H9 (cell line): ENCODE data around the gene MUTYH. TPM values are rescaled to one million over a fixed set of nuclear protein-coding genes. Genes with fewer than 3 reads are reported as not detected.

Experiments
- DNase-seq: peaks from one replicate; pipeline ENCODE4 v3.0.0-alpha.2; 2017
- H2AFZ ChIP-seq: one replicate; pipeline ENCODE4 v1.6.1; 2013; ENCODE audit warnings: mild to moderate bottlenecking, low read length, control low read depth, moderate library complexity
- H2AK5ac ChIP-seq: 2 replicates; pipeline ENCODE4 v1.6.1; 2013; ENCODE audit warnings: low read length, control low read depth, mixed read lengths; ENCODE audit not compliant: insufficient read length
- H2BK120ac ChIP-seq: one replicate; pipeline ENCODE4 v1.6.1; 2013; ENCODE audit warnings: low read depth, mild to moderate bottlenecking, low read length, control low read depth, inconsistent platforms; ENCODE audit not compliant: poor library complexity, severe bottlenecking
- H2BK12ac ChIP-seq: 2 replicates; pipeline ENCODE4 v1.6.1; 2013; ENCODE audit warnings: low read length, control low read depth, mixed read lengths, low read depth; ENCODE audit not compliant: insufficient read length
- H2BK15ac ChIP-seq: 2 replicates; pipeline ENCODE4 v1.6.1; 2013; ENCODE audit warnings: low read depth, low read length, control low read depth
- H2BK20ac ChIP-seq: one replicate; pipeline ENCODE4 v1.6.1; 2013; ENCODE audit warnings: low read depth, mild to moderate bottlenecking, low read length, control low read depth, inconsistent platforms; ENCODE audit not compliant: poor library complexity, severe bottlenecking
- H2BK5ac ChIP-seq: 2 replicates; pipeline ENCODE4 v1.6.1; 2013; ENCODE audit warnings: low read length, control low read depth, mixed read lengths; ENCODE audit not compliant: insufficient read length
- H3K14ac ChIP-seq: 2 replicates; pipeline ENCODE4 v1.6.1; 2013; ENCODE audit warnings: low read length, control low read depth; ENCODE audit not compliant: insufficient read depth
- H3K18ac ChIP-seq: 2 replicates; pipeline ENCODE4 v1.6.1; 2013; ENCODE audit warnings: low read depth, mild to moderate bottlenecking, mixed read lengths, low read length, control low read depth; ENCODE audit not compliant: insufficient read length
- H3K23ac ChIP-seq: 2 replicates; pipeline ENCODE4 v1.6.1; 2013; ENCODE audit warnings: low read length, control low read depth, mixed read lengths, low read depth; ENCODE audit not compliant: insufficient read length
- H3K23me2 ChIP-seq: 2 replicates; pipeline ENCODE4 v1.6.1; 2013; ENCODE audit warnings: low read depth, mild to moderate bottlenecking, mixed read lengths, low read length, control low read depth; ENCODE audit not compliant: insufficient read length, poor library complexity, severe bottlenecking
- H3K27ac ChIP-seq: 2 replicates; pipeline ENCODE4 v1.5.1; 2013; ENCODE audit warnings: low read length, control low read depth, mixed read lengths, low read depth; ENCODE audit not compliant: insufficient read length
- H3K27me3 ChIP-seq: 2 replicates; pipeline ENCODE4 v1.6.1; 2013; ENCODE audit warnings: low read length, control low read depth, inconsistent platforms; ENCODE audit not compliant: insufficient read depth
- H3K4ac ChIP-seq: 2 replicates; pipeline ENCODE4 v1.6.1; 2013; ENCODE audit warnings: low read depth, mild to moderate bottlenecking, control low read depth, inconsistent platforms, low read length, moderate library complexity
- H3K4me1 ChIP-seq: 2 replicates; pipeline ENCODE4 v1.6.1; 2013; ENCODE audit warnings: low read length, control low read depth, inconsistent platforms; ENCODE audit not compliant: insufficient read depth
- H3K4me2 ChIP-seq: 2 replicates; pipeline ENCODE4 v1.6.1; 2013; ENCODE audit warnings: low read length, control low read depth, mixed read lengths; ENCODE audit not compliant: insufficient read length, insufficient read depth
- H3K56ac ChIP-seq: 2 replicates; pipeline ENCODE4 v1.6.1; 2013; ENCODE audit warnings: low read depth, mild to moderate bottlenecking, mixed read lengths, low read length, control low read depth; ENCODE audit not compliant: insufficient read length
- H3K79me1 ChIP-seq: 2 replicates; pipeline ENCODE4 v1.6.1; 2013; ENCODE audit warnings: low read depth, mild to moderate bottlenecking, moderate library complexity, low read length, control low read depth, inconsistent platforms; ENCODE audit not compliant: insufficient read depth, poor library complexity, severe bottlenecking
- H3K79me2 ChIP-seq: 2 replicates; pipeline ENCODE4 v1.6.1; 2013; ENCODE audit warnings: low read length, control low read depth, inconsistent platforms; ENCODE audit not compliant: insufficient read depth
- H3K9ac ChIP-seq: 2 replicates; pipeline ENCODE4 v1.6.1; 2013; ENCODE audit warnings: low read length, control low read depth, mixed read lengths; ENCODE audit not compliant: insufficient read length; ENCODE audit errors: extremely low read depth
- H3K9me3 ChIP-seq: one replicate; pipeline ENCODE4 v1.6.1; 2013; ENCODE audit warnings: low read depth, low read length, inconsistent platforms; ENCODE audit not compliant: control insufficient read depth
- H3T11ph ChIP-seq: one replicate; pipeline ENCODE4 v1.6.1; 2013; ENCODE audit warnings: mild to moderate bottlenecking, low read length, control low read depth, inconsistent platforms
- H4K20me1 ChIP-seq: one replicate; pipeline ENCODE4 v1.6.1; 2013; ENCODE audit not compliant: control insufficient read depth, insufficient read length, insufficient read depth
- H4K5ac ChIP-seq: 2 replicates; pipeline ENCODE4 v1.6.1; 2013; ENCODE audit warnings: low read depth, mild to moderate bottlenecking, mixed read lengths, low read length, control low read depth; ENCODE audit not compliant: insufficient read length
- H4K8ac ChIP-seq: replicated peaks from 2 replicates; pipeline ENCODE4 v1.6.1; 2013; ENCODE audit warnings: low read length, control low read depth, mixed read lengths, low read depth; ENCODE audit not compliant: insufficient read length
- H4K91ac ChIP-seq: 2 replicates; pipeline ENCODE4 v1.6.1; 2013; ENCODE audit warnings: low read depth, mild to moderate bottlenecking, moderate library complexity, mixed read lengths, low read length, control low read depth; ENCODE audit not compliant: insufficient read length
- H3K27ac Mint-ChIP-seq, 3 experiments: 2 replicates in 2 of 3; 3 replicates in 1 of 3; pipeline ENCODE4 v1.8.0; 2020 to 2021; ENCODE audit warnings: mixed read lengths in 3 of 3, mild to moderate bottlenecking in 1 of 3, moderate library complexity in 1 of 3
- H3K27me3 Mint-ChIP-seq: 2 replicates; pipeline ENCODE4 v1.8.0; 2021; ENCODE audit warnings: low read depth, mild to moderate bottlenecking, moderate library complexity, mixed read lengths
- H3K36me3 Mint-ChIP-seq, 3 experiments: 2 replicates in 2 of 3; 3 replicates in 1 of 3; pipeline ENCODE4 v1.8.0; 2020 to 2021; ENCODE audit warnings: low read depth in 3 of 3, mixed read lengths in 3 of 3; ENCODE audit not compliant: insufficient read depth in 1 of 3
- H3K4me1 Mint-ChIP-seq, 2 experiments: 2 replicates each; pipeline ENCODE4 v1.8.0; 2020; ENCODE audit warnings: mixed read lengths in 2 of 2
- H3K4me3 Mint-ChIP-seq, 2 experiments: 2 replicates in 1 of 2; 3 replicates in 1 of 2; pipeline ENCODE4 v1.8.0; 2020 to 2021; ENCODE audit warnings: mild to moderate bottlenecking in 2 of 2, mixed read lengths in 2 of 2, moderate library complexity in 1 of 2
- H3K9me3 Mint-ChIP-seq, 2 experiments: 2 replicates in 1 of 2; 3 replicates in 1 of 2; pipeline ENCODE4 v1.8.0; 2020; ENCODE audit warnings: mild to moderate bottlenecking in 2 of 2, mixed read lengths in 2 of 2, moderate library complexity in 1 of 2
- WGBS: extraction: QIAGEN DNeasy Blood & Tissue Kit; methylation state at CpG from one replicate; pipeline ENCODE4 v1.1.7; 2013; ENCODE audit warnings: missing lambda C conversion rate, low lambda C conversion rate, mixed read lengths; ENCODE audit not compliant: insufficient read length; ENCODE audit errors: extremely low coverage; 5-methylcytosine and 5-hydroxymethylcytosine counted together
- total RNA-seq: library from RNA; stranded (reverse); gene quantifications from 2 replicates; pipeline ENCODE4 v1.2.1, GENCODE V29; 2021
- TF ChIP-seq, protein P1 (sequence below): fragments of 200-600 bp; sonication (generic); conservative IDR thresholded peaks from 3 replicates; pipeline ENCODE4 v1.8.0; 2021; ENCODE audit warnings: antibody characterized with exemption, mild to moderate bottlenecking

MUTYH gene
- total RNA-seq, 1 experiment from 2014 or later: 52.6 TPM

DNA sequence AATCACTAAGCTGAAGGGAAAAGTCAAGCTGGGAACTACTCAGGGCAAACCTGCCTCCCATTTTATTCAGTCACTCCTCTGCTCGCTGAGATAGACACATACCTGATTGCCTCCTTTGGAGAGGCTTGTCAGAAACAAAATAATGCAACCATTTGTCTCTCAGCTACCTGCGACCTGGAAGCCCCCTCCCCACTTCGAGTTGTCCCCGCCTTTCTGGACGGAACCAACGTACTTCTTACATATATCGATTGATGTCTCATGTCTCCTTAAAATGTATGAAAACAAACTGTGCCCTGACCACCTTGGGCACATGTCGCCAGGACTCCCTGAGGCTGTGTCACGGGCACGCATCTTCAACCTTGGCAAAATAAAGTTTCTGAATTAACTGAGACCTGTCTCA lies 35.0 kb downstream of the MUTYH start:
- Histone ChIP-seq H3K4me1 (peaks cover 12% of the 10 kb centered on the region), H3K4me2 (no peak overlapping the region), H3K23ac (no peak overlapping the region), H2BK120ac (no peak overlapping the region), H2BK20ac (no peak overlapping the region), H3K14ac (no peak overlapping the region), H3T11ph (no peak overlapping the region), H4K91ac (no peak overlapping the region), H3K79me1 (no peaks in the 10 kb centered on the region), H3K27ac (no peak overlapping the region), H2BK15ac (no peak overlapping the region), H3K9ac (no peak overlapping the region), H3K56ac (no peak overlapping the region), H2BK5ac (no peak overlapping the region), H4K20me1 (no peaks in the 10 kb centered on the region), H3K9me3 (no peaks in the 10 kb centered on the region), H2AFZ (no peak overlapping the region), H3K79me2 (no peaks in the 10 kb centered on the region), H4K5ac (no peak overlapping the region), H3K27me3 (no peaks in the 10 kb centered on the region), H3K4ac (no peak overlapping the region), H2AK5ac (no peak overlapping the region), H4K8ac (no peak overlapping the region), H3K23me2 (peaks cover 9% of the 10 kb centered on the region), H2BK12ac (no peak overlapping the region), H3K18ac (no peak overlapping the region)
- Mint-ChIP-seq H3K27me3 (no peaks in the 10 kb centered on the region), H3K36me3 (no peaks in the 10 kb centered on the region), H3K27ac (peak overlapping the region in 2 of 3 experiments; percentile 1 to 92; a peak in 4 of 7 replicates), H3K4me1 (peaks cover 43 to 47% of the 10 kb centered on the region in 2 experiments), H3K4me3 (peak overlapping the region; percentile 85 to 88; a peak in 3 of 5 replicates), H3K9me3 (no peaks in the 10 kb centered on the region; a peak in 1 of 5 replicates)
- no peak for DNase-seq
- WGBS: no CpG with 5 or more reads among the region's 10 CpGs
- TF ChIP-seq, protein P1, sequence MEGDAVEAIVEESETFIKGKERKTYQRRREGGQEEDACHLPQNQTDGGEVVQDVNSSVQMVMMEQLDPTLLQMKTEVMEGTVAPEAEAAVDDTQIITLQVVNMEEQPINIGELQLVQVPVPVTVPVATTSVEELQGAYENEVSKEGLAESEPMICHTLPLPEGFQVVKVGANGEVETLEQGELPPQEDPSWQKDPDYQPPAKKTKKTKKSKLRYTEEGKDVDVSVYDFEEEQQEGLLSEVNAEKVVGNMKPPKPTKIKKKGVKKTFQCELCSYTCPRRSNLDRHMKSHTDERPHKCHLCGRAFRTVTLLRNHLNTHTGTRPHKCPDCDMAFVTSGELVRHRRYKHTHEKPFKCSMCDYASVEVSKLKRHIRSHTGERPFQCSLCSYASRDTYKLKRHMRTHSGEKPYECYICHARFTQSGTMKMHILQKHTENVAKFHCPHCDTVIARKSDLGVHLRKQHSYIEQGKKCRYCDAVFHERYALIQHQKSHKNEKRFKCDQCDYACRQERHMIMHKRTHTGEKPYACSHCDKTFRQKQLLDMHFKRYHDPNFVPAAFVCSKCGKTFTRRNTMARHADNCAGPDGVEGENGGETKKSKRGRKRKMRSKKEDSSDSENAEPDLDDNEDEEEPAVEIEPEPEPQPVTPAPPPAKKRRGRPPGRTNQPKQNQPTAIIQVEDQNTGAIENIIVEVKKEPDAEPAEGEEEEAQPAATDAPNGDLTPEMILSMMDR: no peak
